ENCODE measurements around the gene GRIK4. TPM values are rescaled to one million over a fixed set of nuclear protein-coding genes. Genes with fewer than 3 reads are reported as not detected.

GRIK4 gene
- total RNA-seq, 3 donors from 2014 or later (not counting 1 experiment from before 2014, with no cell fraction given), result 2.2 to 32.3 (median 21.9) TPM

DNA sequence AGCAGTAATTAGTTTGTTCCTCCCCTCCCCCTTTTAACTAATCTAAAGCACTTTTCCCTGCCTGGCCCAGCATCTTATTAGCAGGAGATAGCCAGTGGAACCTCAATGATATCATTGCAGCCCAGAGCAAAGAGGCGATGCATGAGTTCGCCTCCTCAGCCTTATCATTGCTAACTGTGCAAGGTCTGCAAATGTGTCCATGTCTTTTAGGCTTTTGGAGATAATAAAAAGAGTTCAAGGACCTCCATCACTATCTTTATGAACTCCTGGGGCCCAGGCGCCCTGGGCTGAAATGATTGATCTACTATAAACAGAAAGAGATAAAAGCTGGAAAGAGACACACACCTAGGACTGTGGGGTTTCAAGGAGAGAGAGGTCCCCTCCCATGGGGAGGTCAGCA lies 388.2 kb downstream of the GRIK4 start:
- no peaks in the 10 kb centered on the region for H3K9me3 ChIP-seq (ENCODE audit: control insufficient read depth, insufficient read depth, low read length)
- intact Hi-C loops (cut with micrococcal nuclease), result no loop called here
- Mint-ChIP-seq H3K27ac (peak overlapping the region in 1 of 2 donors; percentile 42), H3K27me3 (ENCODE audit: low read depth in 2 of 2) (peaks cover 0 to 8% of the 10 kb centered on the region in 2 donors), H3K4me1 (peaks cover 22 to 40% of the 10 kb centered on the region in 2 donors), H3K36me3 (no peaks in the 10 kb centered on the region), H3K4me3 (no peak overlapping the region), H3K9me3 (no peaks in the 10 kb centered on the region)
- 61% methylated on average over 2 of the region's 3 CpGs for WGBS (ENCODE audit: insufficient coverage)
- no peak for DNase-seq
- no peaks in the 10 kb centered on the region for H3K36me3 ChIP-seq (ENCODE audit: control insufficient read depth, insufficient read depth, low read length)
- TF ChIP-seq, protein P1, sequence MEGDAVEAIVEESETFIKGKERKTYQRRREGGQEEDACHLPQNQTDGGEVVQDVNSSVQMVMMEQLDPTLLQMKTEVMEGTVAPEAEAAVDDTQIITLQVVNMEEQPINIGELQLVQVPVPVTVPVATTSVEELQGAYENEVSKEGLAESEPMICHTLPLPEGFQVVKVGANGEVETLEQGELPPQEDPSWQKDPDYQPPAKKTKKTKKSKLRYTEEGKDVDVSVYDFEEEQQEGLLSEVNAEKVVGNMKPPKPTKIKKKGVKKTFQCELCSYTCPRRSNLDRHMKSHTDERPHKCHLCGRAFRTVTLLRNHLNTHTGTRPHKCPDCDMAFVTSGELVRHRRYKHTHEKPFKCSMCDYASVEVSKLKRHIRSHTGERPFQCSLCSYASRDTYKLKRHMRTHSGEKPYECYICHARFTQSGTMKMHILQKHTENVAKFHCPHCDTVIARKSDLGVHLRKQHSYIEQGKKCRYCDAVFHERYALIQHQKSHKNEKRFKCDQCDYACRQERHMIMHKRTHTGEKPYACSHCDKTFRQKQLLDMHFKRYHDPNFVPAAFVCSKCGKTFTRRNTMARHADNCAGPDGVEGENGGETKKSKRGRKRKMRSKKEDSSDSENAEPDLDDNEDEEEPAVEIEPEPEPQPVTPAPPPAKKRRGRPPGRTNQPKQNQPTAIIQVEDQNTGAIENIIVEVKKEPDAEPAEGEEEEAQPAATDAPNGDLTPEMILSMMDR (IDR thresholded peaks at IDR 0.05), result no peak
- ATAC-seq, result no peak
- no peaks in the 10 kb centered on the region for H3K27me3 ChIP-seq (ENCODE audit: control insufficient read depth, insufficient read depth, low read length)
- H3K4me1 ChIP-seq (ENCODE audit: control insufficient read depth, insufficient read depth, low read length), result peaks cover 22% of the 10 kb centered on the region
- H3K27ac ChIP-seq (ENCODE audit: low read length), result no peak overlapping the region
- no peak overlapping the region for H3K4me3 ChIP-seq (ENCODE audit: low read length)

DNA sequence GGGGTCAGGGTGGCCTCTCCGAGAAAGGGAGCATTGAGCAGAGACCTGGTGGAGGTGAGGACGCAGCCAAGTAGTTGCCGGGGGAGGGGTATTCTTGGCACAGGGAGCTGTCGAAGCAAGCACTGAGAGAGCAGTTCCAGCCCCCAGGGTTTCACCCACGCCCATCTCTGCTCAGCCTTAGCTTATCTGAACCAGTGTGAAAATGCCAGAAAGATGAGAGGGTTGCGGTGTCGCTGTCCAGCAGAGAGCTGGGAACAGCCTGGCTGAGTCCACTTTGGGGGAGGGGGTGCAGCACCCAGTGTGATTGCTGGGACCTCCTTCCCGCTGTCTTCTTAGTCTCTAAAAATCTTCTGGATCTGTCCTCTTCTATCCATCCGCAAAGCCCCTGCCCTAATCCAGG lies 389.1 kb downstream of the GRIK4 start:
- H3K36me3 Mint-ChIP-seq, result no peaks in the 10 kb centered on the region
- no peak overlapping the region for H3K27ac ChIP-seq (ENCODE audit: low read length)
- H3K4me1 Mint-ChIP-seq, result peaks cover 19 to 37% of the 10 kb centered on the region in 2 donors
- no peaks in the 10 kb centered on the region for H3K9me3 ChIP-seq (ENCODE audit: control insufficient read depth, insufficient read depth, low read length)
- no peak for DNase-seq
- H3K27ac Mint-ChIP-seq, result peak overlapping the region in 1 of 2 donors; percentile 42
- H3K27me3 Mint-ChIP-seq (ENCODE audit: low read depth in 2 of 2), result peaks cover 0 to 8% of the 10 kb centered on the region in 2 donors
- no peak for ATAC-seq
- WGBS (ENCODE audit: insufficient coverage), result 79% methylated on average over 9 of the region's 9 CpGs
- no peaks in the 10 kb centered on the region for H3K9me3 Mint-ChIP-seq
- intact Hi-C loops (cut with micrococcal nuclease), result no loop called here
- H3K36me3 ChIP-seq (ENCODE audit: control insufficient read depth, insufficient read depth, low read length), result no peaks in the 10 kb centered on the region
- H3K4me3 ChIP-seq (ENCODE audit: low read length), result no peak overlapping the region
- H3K4me1 ChIP-seq (ENCODE audit: control insufficient read depth, insufficient read depth, low read length), result peaks cover 22% of the 10 kb centered on the region
- no peak overlapping the region for H3K4me3 Mint-ChIP-seq
- TF ChIP-seq, protein P1 (IDR thresholded peaks at IDR 0.05), result no peak
- no peaks in the 10 kb centered on the region for H3K27me3 ChIP-seq (ENCODE audit: control insufficient read depth, insufficient read depth, low read length)

- H3K27ac ChIP-seq (ENCODE audit: low read length), result peak overlapping the region; percentile 47
- DNase-seq, result no peak
- H3K27me3 ChIP-seq (ENCODE audit: control insufficient read depth, insufficient read depth, low read length), result no peaks in the 10 kb centered on the region
- no peaks in the 10 kb centered on the region for H3K36me3 ChIP-seq (ENCODE audit: control insufficient read depth, insufficient read depth, low read length)
- intact Hi-C loops (cut with micrococcal nuclease), result no loop called here
- 60% methylated on average over 9 of the region's 9 CpGs for WGBS (ENCODE audit: insufficient coverage)
- no peaks in the 10 kb centered on the region for H3K9me3 ChIP-seq (ENCODE audit: control insufficient read depth, insufficient read depth, low read length)
- Mint-ChIP-seq H3K27me3 (ENCODE audit: low read depth in 2 of 2) (peaks cover 0 to 8% of the 10 kb centered on the region in 2 donors), H3K9me3 (no peaks in the 10 kb centered on the region), H3K4me1 (peaks cover 44 to 56% of the 10 kb centered on the region in 2 donors), H3K4me3 (no peak overlapping the region), H3K27ac (no peak overlapping the region), H3K36me3 (no peaks in the 10 kb centered on the region)
- no peak overlapping the region for H3K4me3 ChIP-seq (ENCODE audit: low read length)
- TF ChIP-seq, protein P1 (IDR thresholded peaks at IDR 0.05), result no peak
- peaks cover 43% of the 10 kb centered on the region for H3K4me1 ChIP-seq (ENCODE audit: control insufficient read depth, insufficient read depth, low read length)
- no peak for ATAC-seq
Observed at GRCh38 chr11:120903686-120904085, 392.1 kb downstream of the GRIK4 start.

DNA sequence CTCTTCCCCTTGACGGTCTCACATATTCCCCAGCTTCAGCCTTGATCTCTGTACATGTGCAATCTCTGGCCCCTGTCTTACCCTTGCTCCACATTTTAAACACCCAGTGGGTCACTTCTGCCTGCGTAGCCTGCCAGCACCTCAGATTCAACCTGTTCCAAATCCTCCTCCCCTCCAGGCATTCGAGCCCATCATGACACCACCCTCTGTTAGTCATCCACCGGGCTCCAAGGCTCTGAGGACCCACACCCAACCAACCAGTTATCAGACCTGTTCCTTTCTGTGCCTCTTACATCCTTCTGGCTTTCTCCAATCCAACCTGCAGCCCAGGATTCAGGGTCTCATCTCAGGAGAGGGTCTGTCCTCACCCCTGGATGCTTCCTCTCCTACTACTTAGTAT lies 392.6 kb downstream of the GRIK4 start:
- ATAC-seq, result no peak
- H3K4me3 ChIP-seq (ENCODE audit: low read length), result no peak overlapping the region
- Mint-ChIP-seq H3K4me1 (peaks cover 48 to 58% of the 10 kb centered on the region in 2 donors), H3K27ac (no peak overlapping the region), H3K4me3 (no peak overlapping the region), H3K36me3 (no peaks in the 10 kb centered on the region), H3K9me3 (no peaks in the 10 kb centered on the region), H3K27me3 (ENCODE audit: low read depth in 2 of 2) (peaks cover 0 to 8% of the 10 kb centered on the region in 2 donors)
- H3K36me3 ChIP-seq (ENCODE audit: control insufficient read depth, insufficient read depth, low read length), result no peaks in the 10 kb centered on the region
- WGBS (ENCODE audit: insufficient coverage), result 75% methylated on average over 4 of the region's 4 CpGs
- H3K27me3 ChIP-seq (ENCODE audit: control insufficient read depth, insufficient read depth, low read length), result no peaks in the 10 kb centered on the region
- DNase-seq, result no peak
- intact Hi-C loops (cut with micrococcal nuclease), result no loop called here
- TF ChIP-seq, protein P1 (IDR thresholded peaks at IDR 0.05), result no peak
- peak overlapping the region; percentile 47 for H3K27ac ChIP-seq (ENCODE audit: low read length)
- no peaks in the 10 kb centered on the region for H3K9me3 ChIP-seq (ENCODE audit: control insufficient read depth, insufficient read depth, low read length)
- H3K4me1 ChIP-seq (ENCODE audit: control insufficient read depth, insufficient read depth, low read length), result peaks cover 47% of the 10 kb centered on the region

Measured in natural killer cell (primary cell).